T47D (cell line): ENCODE data around the gene GNG13.
"Not testable (repeated sequence)": the region's sequence is repeated elsewhere in the genome, so short reads cannot be mapped to it uniquely, and the experiment has no call there.

ENCODE experiments used
- DNase-seq, 2 experiments: peaks; one replicate each; pipeline versions ENCODE4 v3.0.0 to v3.0.0-alpha.2; 2011 to 2012; ENCODE audit warnings: low read depth in 1 of 2, low spot score in 1 of 2
- JUND ChIP-seq: IDR thresholded peaks from 2 replicates; pipeline ENCODE4 v1.6.1; 2012; ENCODE audit warnings: low read depth
- in situ Hi-C: cut with HindIII; loops from 2 replicates; pipeline ENCODE4 v1.10.0; 2016; ENCODE audit warnings: low sequenced_read_pairs, low pct_unique_long_range_greater_than_20kb

The GNG13 gene

DNA sequence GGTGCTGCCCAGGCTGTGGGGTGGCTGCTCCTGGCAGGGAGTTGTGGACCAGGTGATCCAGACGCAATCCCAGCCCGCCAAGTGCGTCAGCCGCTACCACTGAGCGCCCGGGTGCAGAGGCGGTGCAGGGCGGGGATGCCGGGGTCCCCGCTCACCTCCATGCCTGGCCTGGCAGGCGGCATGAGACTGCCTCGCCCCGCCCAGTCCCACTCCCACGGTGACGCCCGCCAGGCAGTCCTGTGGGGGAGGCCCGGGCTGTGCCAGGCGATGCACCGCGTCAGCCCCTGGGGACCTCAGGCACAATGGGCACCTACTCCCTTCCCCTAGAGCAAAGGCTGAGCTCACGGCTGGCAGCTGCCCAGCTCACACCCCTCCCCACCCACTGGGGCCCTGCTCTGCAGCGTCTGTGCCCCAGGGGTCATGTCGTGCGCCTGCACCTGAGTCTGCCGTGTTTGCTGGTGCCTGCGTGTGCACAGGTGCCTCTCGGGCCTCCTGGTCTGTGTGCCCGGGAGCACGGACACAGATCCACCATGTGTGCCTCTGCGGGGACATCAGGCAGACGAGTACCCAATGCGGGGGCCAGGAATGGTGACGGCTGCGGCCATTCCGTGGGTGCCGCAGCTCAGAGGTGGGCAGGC is 17.6 kb downstream of the GNG13 start:
- in situ Hi-C loops = no loop called here
- DNase-seq = no peak
- TF ChIP-seq JUND = no peak

- no peak for TF ChIP-seq JUND
- in situ Hi-C loops = no loop called here
- DNase-seq = no peak
Measured at GRCh38 chr16:782258-782657, 18.3 kb downstream of the GNG13 start.

DNA sequence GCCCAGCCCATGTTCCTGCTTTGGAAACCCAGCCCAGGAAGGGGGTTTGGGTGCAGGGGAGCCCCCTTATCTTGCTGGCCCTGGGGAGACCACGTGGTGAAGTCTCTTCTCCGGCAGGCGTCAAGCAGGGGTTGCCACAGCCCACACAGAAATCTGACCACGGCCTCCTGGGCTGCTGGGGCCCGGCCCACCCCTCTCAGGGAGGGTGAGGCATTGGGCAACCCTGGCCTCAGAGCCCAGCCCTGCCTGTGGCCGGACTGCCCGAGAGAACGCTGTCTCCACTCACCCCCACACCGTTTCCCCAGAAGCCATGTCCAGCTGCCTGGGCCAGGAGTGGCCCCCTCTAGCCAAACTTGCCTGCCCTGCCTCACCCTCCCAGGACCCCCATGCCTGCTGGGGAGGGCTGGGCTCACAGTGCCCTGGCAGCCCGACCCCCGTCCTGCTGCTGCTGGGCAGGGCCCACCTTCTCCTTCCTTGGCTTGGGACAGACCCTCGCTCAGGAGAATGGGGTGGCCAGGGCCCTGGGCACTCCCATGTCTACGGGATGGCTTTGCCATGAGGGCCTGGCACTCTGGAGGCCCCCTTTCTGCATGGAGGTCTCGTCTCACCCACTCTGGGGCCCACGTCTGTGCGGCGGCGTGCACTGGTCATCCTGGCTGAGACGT is 19.1 kb downstream of the GNG13 start:
- TF ChIP-seq JUND = no peak
- in situ Hi-C loops = no loop called here
- no peak for DNase-seq

GRCh38 chr16:780296-780695 is 20.2 kb downstream of the GNG13 start:
- TF ChIP-seq JUND = no peak
- no peak for DNase-seq
- in situ Hi-C loops = no loop called here

GRCh38 chr16:779561-779960 is 21.0 kb downstream of the GNG13 start:
- in situ Hi-C loops = no loop called here
- TF ChIP-seq JUND = no peak
- no peak for DNase-seq

DNA sequence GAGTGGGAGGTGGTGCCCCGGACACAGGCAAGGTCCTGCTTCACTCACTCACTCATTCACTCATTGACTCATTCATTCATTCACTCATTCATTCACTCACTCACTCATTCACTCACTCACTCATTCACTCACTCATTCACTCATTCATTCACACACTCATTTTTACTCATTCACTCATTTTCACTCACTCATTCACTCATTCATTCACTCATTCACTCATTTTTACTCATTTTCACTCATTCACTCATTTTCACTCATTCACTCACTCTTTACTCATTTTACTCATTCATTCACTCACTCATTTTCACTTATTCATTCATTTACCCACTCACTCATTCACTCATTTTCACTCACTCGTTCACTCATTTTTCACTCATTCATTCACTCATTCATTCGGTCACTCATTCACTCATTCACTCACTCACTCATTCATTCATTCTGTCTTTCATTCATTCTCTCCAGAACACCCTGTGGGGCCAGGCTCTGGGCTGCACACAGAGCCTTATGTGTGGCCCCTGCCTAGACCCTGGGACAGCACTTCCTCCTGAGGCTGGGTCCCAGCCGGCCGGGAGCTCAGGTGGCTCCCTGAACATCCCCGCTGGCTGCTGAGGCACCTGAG is 21.5 kb downstream of the GNG13 start:
- in situ Hi-C loops = no loop called here
- TF ChIP-seq JUND = no peak
- DNase-seq = no peak

DNA sequence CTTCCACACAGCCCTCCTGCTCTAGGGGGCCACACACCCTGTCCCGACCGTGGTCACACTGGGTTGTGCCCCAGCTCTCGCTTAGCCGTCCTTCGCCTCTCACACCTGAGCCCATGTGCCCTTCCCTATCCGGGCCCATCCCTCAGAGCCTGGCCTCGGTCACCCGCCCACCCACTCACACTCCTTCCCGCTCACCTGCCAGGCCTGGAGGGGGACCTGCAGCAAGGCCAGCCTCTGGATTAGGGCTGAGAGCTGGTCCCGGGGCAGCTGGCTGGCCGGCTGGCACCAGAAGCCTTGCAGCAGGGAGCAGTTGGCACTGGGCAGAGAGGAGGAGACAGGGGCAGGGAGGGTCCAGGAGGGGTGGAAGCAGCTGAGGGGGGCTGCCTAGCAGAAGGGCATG is 22.1 kb downstream of the GNG13 start:
- in situ Hi-C loops = no loop called here
- TF ChIP-seq JUND = no peak
- no peak for DNase-seq

DNA sequence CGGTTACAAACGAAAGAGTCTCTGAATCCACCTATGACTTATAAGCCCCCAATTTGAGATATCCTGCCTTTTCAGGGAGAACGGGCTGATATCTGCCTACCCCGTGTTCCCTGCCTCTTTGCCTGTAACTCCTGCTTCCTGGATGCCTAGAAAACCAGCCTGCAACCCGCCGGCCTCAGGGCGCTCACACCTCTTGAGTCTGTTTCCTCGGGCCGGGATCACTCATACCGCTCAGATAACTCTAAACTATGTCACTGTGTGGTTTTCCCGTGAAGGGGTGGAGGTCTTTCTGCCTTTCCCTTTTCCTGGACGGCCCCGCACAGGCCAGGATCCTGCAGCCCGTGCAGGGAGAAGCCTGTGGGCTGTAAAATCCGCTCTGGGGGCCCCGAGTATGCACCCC is 22.7 kb downstream of the GNG13 start:
- TF ChIP-seq JUND = no peak
- no peak for DNase-seq
- in situ Hi-C loops = no loop called here

DNA sequence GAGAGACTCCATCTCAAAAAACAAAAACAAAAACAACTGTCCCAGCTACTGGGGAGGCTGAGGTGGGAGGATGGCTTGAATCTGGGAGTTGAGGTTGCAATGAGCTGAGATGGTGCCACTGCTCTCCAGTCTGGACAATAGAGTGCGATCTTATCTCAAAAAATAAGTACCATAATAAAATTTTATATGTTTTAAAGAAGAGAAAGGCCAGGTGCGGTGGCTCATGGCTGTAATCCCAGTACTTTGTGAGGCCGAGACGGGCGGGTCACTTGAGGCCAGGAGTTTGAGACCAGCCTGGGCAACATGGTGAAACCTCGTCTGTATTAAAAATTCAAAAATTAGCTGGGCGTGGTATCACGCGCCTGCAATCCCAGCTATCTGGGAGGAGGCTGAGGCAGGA is 23.7 kb downstream of the GNG13 start:
- no peak for DNase-seq
- in situ Hi-C loops = no loop called here
- TF ChIP-seq JUND = no peak

- DNase-seq, in situ Hi-C loops: not testable (repeated sequence)
Measured at GRCh38 chr16:776298-776697, 24.2 kb downstream of the GNG13 start.

DNA sequence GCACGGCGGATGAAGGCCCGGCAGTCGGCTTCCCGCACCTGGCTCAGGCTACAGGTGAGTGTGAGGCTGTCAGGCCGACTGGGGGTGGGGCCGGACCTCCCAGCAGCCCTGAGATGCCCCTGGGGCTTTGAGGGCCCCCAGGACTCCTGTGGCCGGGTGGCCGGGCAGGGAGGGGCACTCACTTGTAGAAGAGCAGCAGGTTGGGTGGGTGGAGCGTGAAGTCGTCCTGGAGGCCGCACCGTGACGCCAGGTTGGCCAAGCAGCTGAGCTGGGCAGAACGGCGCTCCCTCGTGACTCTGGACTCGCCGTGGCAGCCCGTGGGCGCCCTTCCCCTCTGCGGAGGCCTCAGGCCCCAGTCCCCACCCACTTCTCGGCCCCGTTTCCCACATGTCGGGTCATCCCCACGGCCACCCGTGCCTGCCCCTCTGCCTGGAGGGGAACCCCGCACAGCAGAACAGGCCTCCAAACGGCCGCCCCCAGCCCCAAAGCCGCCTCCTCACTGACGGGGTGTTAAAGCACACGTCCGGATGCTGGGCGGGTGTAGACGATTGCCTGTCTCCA is 25.2 kb downstream of the GNG13 start:
- in situ Hi-C loops = no loop called here
- DNase-seq = no peak
- no peak for TF ChIP-seq JUND

- no peak for DNase-seq
- no peak for TF ChIP-seq JUND
- in situ Hi-C loops = no loop called here
Measured at GRCh38 chr16:774086-775001, 26.2 kb downstream of the GNG13 start.
